ENCODE measurements around the gene POC1A. TPM values are rescaled to one million over a fixed set of nuclear protein-coding genes. Genes with fewer than 3 reads are reported as not detected.

POC1A gene
- total RNA-seq, 1 experiment from 2014 or later, result 32.2 TPM

DNA sequence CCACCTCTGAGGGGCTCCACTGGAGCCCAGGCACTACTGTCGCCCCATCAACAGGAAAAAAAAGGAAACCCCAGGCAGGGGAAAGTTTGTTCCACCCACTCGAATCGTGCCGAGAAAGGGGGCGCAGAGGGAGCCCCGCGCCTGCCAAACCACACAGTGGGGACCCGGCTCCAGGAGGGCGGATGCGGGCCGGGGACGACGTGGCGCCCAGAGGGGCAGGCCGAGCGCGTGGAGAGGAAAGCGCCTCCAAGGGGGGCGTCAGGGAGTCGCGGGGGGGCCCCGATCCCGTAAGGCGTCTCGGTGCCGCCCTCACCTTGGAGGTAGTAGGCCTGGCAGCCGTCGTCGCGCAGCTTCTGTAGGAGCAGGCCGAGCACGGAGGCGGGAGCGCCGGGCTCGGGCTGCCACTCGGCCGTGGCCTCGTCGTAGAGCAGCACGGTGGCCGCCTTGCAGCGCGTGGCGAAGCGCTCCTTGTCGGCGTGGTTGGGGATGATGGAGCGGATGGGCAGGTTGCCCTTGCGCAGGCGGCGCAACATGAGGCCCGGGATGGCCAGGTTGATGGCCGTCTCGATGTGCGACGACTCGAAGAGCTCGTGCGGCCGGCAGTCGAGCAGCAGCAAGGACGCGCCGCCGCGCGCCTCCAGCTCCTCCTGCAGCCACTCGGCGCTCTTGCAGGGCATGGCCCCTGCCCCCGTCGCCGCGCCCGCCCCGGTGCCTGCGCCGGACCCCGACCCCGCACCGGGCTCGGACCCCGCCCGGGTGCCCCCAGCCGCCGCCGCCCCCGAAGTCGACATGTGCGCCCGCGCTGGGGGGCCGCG, 98.5 kb downstream of the POC1A start:
- Histone ChIP-seq H3K4me3 (ENCODE audit: low read depth, low read length) (peak overlapping the region; percentile 87), H3K36me3 (ENCODE audit: control insufficient read depth, insufficient read depth, low read length) (no peaks in the 10 kb centered on the region; the same call in 1 of the 2 replicates), H3K4me1 (peaks cover 4% of the 10 kb centered on the region; the same call in 1 of the 2 replicates), H3K27me3 (replicated peaks; ENCODE audit: control insufficient read depth, insufficient read depth, low read length) (no peaks in the 10 kb centered on the region), H3K9me3 (no peaks in the 10 kb centered on the region)
- intact Hi-C loops (cut with micrococcal nuclease; ENCODE audit: unreplicated experiment), result loop anchor here (1.0 to 2.0 kb wide), 4 partner anchors 54 to 99 kb away; partner anchors contain the start of gene POC1A
- no peak overlapping the region for H3K27ac Mint-ChIP-seq (ENCODE audit: unreplicated experiment)
- H3K36me3 Mint-ChIP-seq (ENCODE audit: insufficient read depth, unreplicated experiment), result peaks cover 4% of the 10 kb centered on the region
- H3K4me1 Mint-ChIP-seq (ENCODE audit: low read depth, unreplicated experiment), result no peaks in the 10 kb centered on the region
- peak overlapping the region; percentile 77 for H3K4me3 Mint-ChIP-seq (ENCODE audit: unreplicated experiment)
- H3K27me3 Mint-ChIP-seq (ENCODE audit: insufficient read depth, unreplicated experiment), result no peaks in the 10 kb centered on the region
- peak; percentile 56 to 68 for DNase-seq
- TF ChIP-seq, protein P1, sequence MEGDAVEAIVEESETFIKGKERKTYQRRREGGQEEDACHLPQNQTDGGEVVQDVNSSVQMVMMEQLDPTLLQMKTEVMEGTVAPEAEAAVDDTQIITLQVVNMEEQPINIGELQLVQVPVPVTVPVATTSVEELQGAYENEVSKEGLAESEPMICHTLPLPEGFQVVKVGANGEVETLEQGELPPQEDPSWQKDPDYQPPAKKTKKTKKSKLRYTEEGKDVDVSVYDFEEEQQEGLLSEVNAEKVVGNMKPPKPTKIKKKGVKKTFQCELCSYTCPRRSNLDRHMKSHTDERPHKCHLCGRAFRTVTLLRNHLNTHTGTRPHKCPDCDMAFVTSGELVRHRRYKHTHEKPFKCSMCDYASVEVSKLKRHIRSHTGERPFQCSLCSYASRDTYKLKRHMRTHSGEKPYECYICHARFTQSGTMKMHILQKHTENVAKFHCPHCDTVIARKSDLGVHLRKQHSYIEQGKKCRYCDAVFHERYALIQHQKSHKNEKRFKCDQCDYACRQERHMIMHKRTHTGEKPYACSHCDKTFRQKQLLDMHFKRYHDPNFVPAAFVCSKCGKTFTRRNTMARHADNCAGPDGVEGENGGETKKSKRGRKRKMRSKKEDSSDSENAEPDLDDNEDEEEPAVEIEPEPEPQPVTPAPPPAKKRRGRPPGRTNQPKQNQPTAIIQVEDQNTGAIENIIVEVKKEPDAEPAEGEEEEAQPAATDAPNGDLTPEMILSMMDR (IDR thresholded peaks at IDR 0.05; ENCODE audit: insufficient read depth in 1 of 2, low read depth in 1 of 2, low read length in 1 of 2, severe bottlenecking in 1 of 2, unreplicated experiment in 1 of 2), result no peak
- ChIA-PET CTCF (interaction anchor here (0.6 to 3.1 kb wide), 11 partner anchors 19 to 164 kb away, joined by 3 to 19 read pairs (median 7); partner anchors contain the start of genes PARP3, POC1A, RPL29 and RRP9), POLR2A (interaction anchor here (0.6 to 2.5 kb wide), 3 partner anchors 25 to 113 kb away, joined by 3 to 10 read pairs (median 4); partner anchors contain the start of gene ACY1)
- H3K9me3 Mint-ChIP-seq (ENCODE audit: unreplicated experiment), result no peaks in the 10 kb centered on the region
- no TSS peak for BruUV-seq (replicated peaks)

DNA sequence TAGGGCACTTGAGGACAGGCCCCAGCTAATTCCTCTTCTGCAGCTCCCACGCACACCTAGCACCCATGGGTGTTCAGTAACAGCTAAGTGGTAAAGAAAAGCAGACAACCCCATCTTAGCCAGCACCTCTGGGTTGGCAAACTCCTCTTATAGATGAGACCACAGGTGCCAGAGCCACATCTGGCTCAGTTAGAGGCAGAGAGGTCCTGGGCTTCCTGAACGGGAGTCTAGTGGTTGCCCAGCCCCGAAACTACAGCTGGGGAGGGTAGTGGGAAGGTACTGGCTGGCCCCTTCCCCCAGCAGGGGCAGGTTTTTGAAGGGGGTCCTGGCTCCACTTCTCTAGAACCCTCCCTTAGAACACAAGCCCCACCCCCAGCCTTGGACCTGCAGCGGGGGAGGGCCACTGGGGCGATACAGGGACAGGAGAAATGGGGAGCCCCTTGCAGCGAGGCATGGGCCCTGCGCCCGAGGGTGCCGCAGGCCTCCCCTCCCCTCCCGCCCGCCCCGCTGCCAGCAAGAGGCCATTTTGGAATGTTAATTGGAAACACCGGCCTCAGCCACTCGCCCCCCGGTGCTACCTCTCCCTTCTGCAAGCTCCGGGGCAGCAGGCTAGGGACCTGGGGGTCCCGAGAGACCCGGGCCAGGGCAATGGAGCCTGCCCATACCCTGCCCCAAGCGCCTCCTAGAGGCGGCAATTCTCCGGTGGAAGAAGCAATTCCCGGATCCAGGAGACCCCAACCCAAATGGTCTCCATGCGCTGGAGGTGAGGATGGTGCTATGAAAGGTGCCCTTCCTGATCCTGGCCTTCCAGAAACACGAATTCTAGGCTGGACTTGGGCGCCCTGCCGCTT, 99.3 kb downstream of the POC1A start:
- no peak overlapping the region for H3K27ac Mint-ChIP-seq (ENCODE audit: unreplicated experiment)
- intact Hi-C loops (cut with micrococcal nuclease; ENCODE audit: unreplicated experiment), result loop anchor here (1.0 kb wide), 1 partner anchor 54 kb away; no protein-coding TSS in a partner anchor
- H3K4me3 Mint-ChIP-seq (ENCODE audit: unreplicated experiment), result peak overlapping the region; percentile 77
- no peaks in the 10 kb centered on the region for H3K27me3 Mint-ChIP-seq (ENCODE audit: insufficient read depth, unreplicated experiment)
- no peaks in the 10 kb centered on the region for H3K27me3 ChIP-seq (replicated peaks; ENCODE audit: control insufficient read depth, insufficient read depth, low read length)
- BruUV-seq (replicated peaks), result no TSS peak
- no peaks in the 10 kb centered on the region; the same call in 1 of the 2 replicates for H3K36me3 ChIP-seq (ENCODE audit: control insufficient read depth, insufficient read depth, low read length)
- no peaks in the 10 kb centered on the region for H3K4me1 Mint-ChIP-seq (ENCODE audit: low read depth, unreplicated experiment)
- TF ChIP-seq, protein P1 (IDR thresholded peaks at IDR 0.05; ENCODE audit: insufficient read depth in 1 of 2, low read depth in 1 of 2, low read length in 1 of 2, severe bottlenecking in 1 of 2, unreplicated experiment in 1 of 2), result peak in 1 of 2 experiments; percentile 19
- peaks cover 4% of the 10 kb centered on the region for H3K36me3 Mint-ChIP-seq (ENCODE audit: insufficient read depth, unreplicated experiment)
- no peak for DNase-seq
- peak overlapping the region; percentile 87 for H3K4me3 ChIP-seq (ENCODE audit: low read depth, low read length)
- H3K9me3 Mint-ChIP-seq (ENCODE audit: unreplicated experiment), result no peaks in the 10 kb centered on the region
- peaks cover 4% of the 10 kb centered on the region; the same call in 1 of the 2 replicates for H3K4me1 ChIP-seq
- POLR2A ChIA-PET, result interaction anchor here (2.5 kb wide), 1 partner anchor 72 kb away, joined by 10 read pairs; the partner anchor contains the start of gene ACY1
- CTCF ChIA-PET, result interaction anchor here (0.9 kb wide), 1 partner anchor 51 kb away, joined by 3 read pairs; no protein-coding TSS in a partner anchor
- no peaks in the 10 kb centered on the region for H3K9me3 ChIP-seq

Data from Caco-2 (cell line).